ENCODE data around the gene IFITM5.
"Not testable (repeated sequence)": the region's sequence is repeated elsewhere in the genome, so short reads cannot be mapped to it uniquely, and the experiment has no call there.

IFITM5 gene

GRCh38 chr11:327581-327923 lies 28.2 kb upstream of the IFITM5 start:
- no peak for DNase-seq

DNA sequence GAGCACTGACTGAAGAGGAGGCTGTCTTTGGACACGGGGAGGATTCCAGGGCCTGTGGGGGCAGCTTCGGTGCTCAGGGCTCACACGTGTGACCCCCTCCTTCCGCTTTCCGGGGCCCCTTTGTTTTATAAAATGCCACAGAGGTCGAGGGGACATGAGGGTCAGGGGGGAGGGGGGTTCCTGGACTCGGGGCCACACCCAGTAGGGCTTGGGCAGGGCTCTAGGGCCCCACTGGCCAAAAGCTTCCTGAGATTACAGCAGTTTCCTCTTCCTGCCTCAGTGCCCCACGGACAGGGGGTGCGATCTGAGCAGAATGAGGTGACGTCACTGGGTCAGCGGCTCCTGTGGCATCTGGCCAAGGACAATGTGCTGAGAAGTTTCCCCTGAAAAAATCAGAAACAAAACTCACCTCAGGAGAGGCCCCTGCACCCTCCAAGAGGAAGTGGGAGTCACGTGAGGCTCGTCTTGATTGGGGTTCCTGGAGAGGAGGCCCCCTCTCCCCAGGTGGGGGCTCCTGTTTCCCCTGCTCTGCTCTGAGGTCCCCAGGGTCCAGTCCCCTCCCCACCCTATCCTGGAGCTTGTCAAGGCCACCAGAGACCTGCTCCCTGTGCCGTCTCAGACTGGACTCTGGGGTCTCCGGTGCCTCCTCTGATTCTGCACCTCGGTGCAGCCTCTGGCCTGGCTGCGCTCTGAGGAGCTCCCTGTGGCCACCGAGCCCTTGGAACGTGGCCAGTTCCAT lies 27.7 kb upstream of the IFITM5 start:
- peak; percentile 65 to 84 (median 82) for DNase-seq

DNA sequence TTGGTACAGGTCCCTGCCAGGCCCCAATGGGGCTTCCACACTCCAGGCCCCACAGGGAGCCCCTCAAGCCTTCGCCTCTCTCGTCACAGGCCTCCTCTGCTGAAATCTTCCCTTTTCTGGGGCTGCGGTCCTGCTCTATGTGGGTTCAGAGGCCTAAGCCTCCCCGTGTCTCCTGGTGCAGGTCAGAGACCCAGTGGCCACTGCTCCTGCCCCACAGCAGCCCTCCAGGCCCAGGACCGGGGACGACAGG lies 27.2 kb upstream of the IFITM5 start:
- DNase-seq, result no peak

GRCh38 chr11:325796-326591 lies 26.7 kb upstream of the IFITM5 start:
- no peak for DNase-seq

DNA sequence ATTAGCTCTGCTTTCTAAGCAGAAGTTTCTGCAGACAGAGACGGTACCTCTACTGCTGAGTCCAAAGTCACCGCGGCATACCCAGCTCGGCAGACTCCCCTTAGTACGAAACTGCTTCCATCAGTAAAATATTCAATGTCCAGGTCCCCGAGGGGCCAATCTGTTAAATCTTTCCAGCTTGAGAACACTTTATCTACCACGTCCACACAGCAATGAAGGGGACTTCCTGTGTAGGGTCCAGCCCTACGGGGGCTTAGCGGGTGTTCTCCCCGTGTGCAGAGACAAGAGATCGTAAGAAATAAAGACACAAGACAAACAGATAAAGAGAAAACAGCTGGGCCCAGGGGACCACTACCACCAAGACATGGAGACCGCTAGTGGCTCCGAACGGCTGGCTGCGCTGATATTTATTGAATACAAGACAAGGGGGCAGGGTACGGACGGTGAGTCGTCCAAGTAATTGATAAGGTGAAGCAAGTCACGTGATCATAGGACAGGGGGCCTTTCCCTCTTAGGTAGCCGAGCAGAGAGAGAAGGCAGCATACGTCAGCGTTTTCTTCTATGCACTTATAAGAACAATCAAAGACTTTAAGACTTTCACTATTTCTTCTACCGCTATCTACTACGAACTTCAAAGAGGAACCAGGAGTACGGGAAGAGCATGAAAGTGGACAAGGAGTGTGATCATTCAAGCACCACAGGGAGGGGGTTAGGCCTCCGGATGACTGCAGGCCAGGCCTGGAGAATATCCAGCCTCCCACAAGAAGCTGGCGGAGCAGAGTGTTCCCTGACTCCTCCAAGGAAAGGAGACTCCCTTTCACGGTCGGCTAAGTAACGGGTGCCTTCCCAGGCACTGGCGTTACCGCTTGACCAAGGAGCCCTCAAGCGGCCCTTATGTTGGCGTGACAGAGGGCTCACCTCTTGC lies 25.5 kb upstream of the IFITM5 start:
- DNase-seq, result not testable (repeated sequence)

DNA sequence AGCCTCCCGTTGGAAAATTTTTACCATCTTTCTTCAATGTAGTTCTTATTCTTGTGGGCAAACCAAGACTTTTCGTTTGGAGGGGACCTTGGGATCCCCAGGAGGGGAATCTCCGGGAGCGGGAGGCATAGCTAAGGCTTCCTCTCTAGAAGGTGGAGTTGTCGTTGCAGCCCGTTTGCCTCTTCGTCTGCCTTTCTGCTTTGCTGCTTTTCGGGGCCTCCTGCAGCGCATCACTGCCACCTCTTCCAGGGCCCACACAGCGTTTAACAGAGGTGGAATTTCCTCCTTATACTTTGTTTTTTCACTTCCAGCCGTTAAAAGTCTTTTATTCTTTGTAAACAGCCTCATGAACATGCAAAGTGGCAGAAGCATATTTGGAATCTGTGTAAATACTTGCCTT lies 24.8 kb upstream of the IFITM5 start:
- no peak for DNase-seq

GRCh38 chr11:319888-320273 lies 20.6 kb upstream of the IFITM5 start:
- DNase-seq, result not testable (repeated sequence)

DNA sequence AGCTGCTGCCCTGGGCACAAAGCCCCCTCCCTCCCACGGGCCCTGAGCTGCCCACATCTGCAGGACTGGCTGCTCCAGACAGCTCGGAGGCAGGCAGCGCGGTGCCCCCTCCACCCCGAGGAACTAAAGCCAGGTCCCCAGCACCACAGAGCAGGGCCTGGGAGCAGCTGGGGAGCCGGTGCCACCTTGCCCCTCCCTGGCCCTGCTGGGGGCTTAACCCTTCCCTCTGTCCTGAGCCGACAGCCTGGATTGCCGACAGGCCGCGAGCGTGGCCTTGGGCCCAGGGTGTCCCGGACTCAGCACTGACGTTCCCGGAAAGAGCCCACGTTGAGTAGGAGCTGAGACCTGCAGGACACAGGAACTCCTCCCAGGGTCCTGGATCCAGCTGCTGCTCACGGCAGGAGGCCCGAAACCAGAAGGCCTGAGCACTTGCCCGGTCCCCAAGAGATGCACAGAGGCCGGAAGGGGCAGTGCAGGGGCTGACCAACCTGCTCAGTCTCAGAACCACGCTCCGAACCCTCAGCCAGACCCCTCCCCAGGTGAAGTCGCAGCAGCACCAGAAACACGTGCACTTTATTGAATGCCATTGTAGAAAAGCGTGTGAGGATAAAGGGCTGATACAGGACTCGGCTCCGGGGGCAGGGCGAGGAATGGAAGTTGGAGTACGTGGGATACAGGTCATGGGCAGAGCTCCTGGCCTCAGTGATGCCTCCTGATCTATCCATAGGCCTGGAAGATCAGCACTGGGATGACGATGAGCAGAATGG lies 20.0 kb upstream of the IFITM5 start:
- DNase-seq, result not testable (repeated sequence)

- DNase-seq, result not testable (repeated sequence)
These were observed 19.2 kb upstream of the IFITM5 start for GRCh38 chr11:318405-319120.

GRCh38 chr11:317668-318404 lies 18.5 kb upstream of the IFITM5 start:
- not testable (repeated sequence) for DNase-seq

- DNase-seq, result no peak
These were observed 17.6 kb upstream of the IFITM5 start for GRCh38 chr11:316891-317301.

DNA sequence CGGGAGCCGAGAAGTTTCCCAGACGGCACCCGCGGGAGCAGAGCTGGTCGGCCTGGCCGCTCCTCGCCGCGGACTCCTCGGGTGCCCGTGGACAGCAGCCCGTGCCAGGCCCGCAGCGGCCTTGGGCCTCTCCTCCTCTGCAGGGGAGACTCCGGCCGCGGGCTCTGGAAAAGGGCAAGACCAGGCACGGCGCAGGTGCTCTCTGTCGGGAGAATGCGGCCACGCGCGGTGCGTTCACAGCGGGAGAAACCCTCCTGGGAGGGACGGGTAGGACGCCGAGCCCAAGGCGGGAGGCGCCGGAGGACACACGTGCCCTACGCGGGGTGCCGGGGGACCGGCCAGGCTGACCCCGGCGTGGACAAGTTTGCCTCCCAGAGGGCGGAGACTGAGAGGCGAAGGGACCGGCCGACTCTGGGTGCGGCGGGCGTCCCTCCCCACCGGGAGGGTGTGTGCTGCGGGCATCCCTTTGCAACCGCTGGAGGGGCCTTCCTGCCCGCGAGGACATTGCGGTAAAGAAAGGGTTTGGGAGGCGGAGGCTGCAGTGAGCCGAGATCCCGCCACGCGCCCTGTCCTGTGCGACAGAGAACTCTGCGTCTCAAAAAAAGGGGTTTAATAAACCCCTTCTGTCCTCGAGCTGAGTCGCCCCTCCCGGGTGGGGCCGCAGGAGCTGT lies 16.8 kb upstream of the IFITM5 start:
- DNase-seq, result no peak

GRCh38 chr11:315516-315994 lies 16.2 kb upstream of the IFITM5 start:
- no peak for DNase-seq

DNA sequence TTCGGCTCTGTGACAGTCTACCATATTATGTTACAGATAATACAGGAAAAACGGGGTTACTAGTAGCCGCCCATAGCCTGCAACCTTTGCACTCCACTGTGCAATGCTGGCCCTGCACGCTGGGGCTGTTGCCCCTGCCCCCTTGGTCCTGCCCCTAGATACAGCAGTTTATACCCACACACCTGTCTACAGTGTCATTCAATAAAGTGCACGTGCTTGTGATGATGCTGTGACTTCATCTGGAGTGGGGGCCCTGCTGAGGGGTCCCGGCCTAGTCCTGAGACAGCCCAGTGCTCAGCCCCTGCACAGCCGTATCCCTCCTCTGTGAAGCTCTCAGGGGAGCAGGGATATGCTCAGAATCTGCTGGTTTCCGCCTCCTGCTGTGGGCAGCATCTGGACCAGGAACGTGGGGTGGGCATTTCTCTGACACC lies 15.7 kb upstream of the IFITM5 start:
- no peak for DNase-seq

DNA sequence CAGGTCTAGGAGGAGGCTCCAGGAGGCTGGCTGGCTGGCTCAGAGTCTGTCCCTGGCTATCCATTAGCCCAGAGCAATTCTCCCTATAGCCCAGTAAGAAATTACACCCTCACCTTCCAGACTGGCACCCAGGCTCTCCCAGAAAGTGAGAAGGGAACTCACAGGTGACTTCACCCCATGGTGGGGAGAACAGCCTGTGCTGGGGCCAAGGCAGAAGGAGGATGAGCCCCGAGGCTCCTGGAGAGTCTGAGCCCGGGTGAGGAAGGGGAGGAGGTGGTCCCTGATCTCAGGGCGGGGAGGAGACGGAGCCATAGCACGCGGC lies 15.2 kb upstream of the IFITM5 start:
- DNase-seq, result not testable (repeated sequence)

DNA sequence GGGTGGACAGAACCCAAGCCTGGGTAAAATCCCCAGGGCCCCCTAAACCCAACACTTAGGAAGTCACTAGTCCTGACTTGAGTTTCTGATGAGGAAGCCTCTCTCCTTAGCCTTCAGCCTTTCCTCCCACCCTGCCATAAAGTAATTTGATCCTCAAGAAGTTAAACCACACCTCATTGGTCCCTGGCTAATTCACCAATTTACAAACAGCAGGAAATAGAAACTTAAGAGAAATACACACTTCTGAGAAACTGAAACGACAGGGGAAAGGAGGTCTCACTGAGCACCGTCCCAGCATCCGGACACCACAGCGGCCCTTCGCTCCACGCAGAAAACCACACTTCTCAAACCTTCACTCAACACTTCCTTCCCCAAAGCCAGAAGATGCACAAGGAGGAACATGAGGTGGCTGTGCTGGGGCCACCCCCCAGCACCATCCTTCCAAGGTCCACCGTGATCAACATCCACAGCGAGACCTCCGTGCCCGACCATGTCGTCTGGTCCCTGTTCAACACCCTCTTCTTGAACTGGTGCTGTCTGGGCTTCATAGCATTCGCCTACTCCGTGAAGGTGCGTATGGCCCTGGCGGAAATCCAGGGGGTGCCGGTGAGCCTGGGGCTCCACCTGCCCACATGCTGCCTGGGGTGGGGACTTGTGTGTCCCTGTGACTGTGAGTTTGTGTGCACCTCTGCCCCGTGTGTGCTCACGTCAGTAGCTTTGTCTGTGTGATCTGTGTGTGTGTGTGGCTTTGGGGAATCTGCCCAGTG lies 14.6 kb upstream of the IFITM5 start, which contains the start of gene IFITM1:
IFITM1 (plus strand) TSS at position 254 of the 767 bp plus-strand sequence; CDS start at position 385, 131 bp downstream.
- peak; percentile 34 to 68 (median 42) for DNase-seq

DNA sequence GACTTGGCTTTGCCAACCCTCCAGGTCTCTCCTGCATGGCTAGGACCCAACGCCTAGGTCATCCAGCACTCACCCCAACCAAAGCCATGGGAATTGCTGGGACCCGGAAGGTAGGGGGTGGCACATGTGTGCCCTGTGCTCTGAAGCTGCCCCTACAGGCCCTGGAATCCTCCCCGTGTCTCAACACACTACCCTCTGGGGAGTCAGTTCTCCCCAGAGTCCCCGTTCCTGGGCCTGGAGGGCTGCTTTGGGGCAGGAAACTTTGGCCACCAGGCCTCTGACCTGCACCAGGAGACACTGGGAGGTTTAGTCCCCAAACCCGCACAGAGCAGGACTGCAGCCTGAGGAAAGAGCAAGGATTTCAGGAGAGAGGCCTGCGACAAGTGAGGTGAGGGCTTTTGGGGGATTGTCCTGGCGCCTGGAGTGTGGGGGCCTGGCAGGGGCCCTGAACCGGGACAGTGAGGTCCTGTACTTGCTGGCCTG lies 14.0 kb upstream of the IFITM5 start:
- no peak for DNase-seq

DNA sequence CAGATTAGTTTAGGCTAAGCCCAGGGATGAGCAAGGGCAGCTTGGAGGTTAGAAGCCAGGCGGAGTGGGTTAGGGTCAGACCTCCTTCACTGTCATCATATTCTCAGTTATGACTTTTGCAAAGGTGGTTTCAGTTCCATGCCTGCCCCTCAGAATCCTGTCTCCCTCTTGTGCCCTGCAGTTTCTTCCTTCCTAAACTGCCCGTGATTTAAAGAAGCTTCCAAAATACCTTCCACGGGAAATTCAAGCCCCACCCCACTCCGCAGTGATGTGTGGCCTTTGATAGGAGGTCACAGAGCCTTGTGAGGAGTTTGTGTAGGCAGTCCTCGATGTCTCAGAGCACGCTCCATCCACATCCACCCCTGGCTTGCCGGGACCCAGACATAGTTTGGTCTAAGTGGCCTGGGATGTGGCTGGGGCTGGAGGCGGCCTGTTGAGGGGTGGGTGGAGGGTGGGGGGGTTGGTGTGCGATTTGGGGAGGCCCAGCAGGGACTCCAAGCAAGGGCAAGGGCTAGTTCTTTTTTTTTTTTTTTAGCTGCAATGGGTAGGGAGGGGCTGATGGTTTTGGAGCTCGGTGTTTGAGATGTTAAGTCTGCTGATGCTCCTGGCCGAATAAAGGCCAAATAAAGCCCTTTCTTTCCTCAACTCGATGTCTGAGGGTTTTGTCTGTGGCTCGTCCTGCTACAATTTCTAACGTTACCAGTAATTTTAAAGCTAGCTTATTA lies 12.9 kb upstream of the IFITM5 start:
- DNase-seq, result no peak
